WI38 (cell line): ENCODE measurements around the gene AFF3.

ENCODE experiments used
- H3K4me3 ChIP-seq: 2 replicates; pipeline ENCODE4 v1.5.1; 2011; ENCODE audit warnings: low read depth, mild to moderate bottlenecking, control low read depth, low read length
- CTCF ChIP-seq: IDR thresholded peaks from 2 replicates; pipeline ENCODE4 v1.5.1; 2012; ENCODE audit warnings: low read depth, mild to moderate bottlenecking, control low read depth, low read length

The AFF3 gene

GRCh38 chr2:100017633-100018032 lies 124.8 kb downstream of the AFF3 start:
- H3K4me3 ChIP-seq = no peak overlapping the region
- no peak for TF ChIP-seq CTCF

DNA sequence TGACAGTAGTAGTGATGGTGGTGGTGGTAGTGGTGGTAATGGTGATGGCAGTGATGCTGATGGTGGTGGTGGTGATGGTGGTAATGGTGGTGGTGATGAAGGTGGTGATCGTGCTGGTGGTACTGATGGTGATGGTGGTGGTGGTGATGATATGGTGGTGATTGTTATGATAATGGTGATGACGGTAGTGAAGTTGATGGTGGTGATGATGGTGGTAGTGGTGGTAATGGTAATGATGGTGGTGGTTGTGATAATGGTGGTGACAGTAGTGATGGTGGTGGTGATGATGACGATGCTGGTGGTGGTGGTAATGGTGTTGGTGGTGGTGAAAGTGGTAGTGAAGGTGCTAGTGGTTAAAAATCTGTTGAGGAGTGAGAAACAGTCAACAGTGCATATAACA lies 125.6 kb downstream of the AFF3 start:
- H3K4me3 ChIP-seq = no peak overlapping the region
- no peak for TF ChIP-seq CTCF

DNA sequence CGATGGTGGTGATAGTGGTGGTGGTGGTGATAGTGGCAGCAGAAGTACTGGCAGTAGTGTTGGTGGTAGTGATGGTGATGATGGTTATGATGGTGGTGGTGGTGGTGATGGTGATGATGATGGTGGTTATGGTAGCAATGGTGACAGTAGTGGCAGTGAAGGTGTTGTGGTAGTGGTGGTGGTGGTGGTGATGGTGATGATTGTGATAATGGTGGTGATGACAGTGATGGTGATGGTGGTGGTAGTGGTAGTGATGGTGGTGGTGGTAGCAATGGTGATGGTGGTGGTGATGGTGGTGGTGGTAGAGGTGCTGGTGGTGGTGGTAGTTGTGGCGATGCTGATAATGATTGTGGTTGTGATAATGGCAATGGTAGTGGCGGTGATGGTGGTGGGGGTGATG lies 126.5 kb downstream of the AFF3 start:
- TF ChIP-seq CTCF = no peak

DNA sequence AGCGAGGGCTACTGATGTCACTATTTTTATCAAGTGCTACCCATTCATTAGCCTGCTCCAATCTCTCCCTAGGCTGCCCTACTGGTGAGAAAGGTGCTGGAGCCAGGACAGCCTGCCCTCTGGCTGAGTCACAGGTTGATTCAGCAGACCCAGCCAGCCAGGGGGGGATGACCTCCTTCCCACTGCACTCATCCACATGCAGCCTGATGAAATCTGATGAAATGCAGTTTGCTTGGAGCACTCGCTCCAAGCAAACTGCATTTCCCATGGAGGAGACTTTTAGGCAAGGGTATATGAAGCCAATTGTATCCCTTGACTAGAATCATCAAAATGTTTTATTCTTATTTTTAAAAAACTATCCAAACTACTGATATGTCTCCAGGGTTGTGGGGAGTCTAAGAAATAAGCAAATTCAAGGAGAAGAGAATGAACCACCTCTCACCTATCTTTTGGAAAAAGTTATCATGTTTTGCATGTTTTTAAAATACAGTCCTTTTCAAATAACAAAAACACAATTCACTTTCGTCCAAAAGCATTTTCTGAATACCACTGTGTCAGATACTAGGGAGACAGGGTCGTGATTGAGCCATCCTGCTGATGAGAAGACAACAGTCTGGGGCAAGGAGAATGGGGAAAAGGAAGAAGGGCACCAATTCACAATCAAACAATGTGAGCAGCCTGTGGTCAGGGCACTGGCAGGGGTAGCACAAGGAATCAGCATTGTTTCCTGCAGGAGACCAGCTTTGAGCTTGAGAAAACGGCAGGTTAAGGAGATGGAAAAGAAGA lies 128.3 kb downstream of the AFF3 start:
- peak; percentile 25; the same call in 1 of the 2 replicates for TF ChIP-seq CTCF
- H3K4me3 ChIP-seq = no peak overlapping the region

More for the DNA sequence above, 126.5 kb downstream of the AFF3 start:
- no peak overlapping the region for H3K4me3 ChIP-seq

DNA sequence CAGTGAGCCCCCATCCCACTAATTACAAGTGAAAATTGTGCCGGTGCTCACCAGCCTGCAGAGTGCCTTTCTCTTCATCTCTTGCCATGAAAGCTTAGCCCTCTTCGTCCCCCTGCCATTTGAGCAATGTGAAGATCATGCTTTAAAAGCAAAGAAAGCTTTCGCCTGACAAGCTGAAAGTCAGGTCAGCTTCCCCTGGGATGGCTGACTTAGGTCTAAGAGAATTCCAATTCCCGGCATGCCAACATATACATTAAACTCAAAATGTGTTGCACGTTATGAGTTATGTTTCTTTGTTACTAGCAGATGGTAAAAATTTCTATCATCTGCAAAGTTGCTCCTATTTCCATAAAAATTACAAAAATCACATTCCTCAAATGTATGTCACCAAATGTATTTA lies 129.8 kb downstream of the AFF3 start:
- no peak for TF ChIP-seq CTCF
- no peak overlapping the region for H3K4me3 ChIP-seq

- no peak for TF ChIP-seq CTCF
Observed at GRCh38 chr2:100011272-100011731, 131.1 kb downstream of the AFF3 start.

GRCh38 chr2:100010606-100011005 lies 131.8 kb downstream of the AFF3 start:
- no peak for TF ChIP-seq CTCF
- H3K4me3 ChIP-seq = no peak overlapping the region

More at GRCh38 chr2:100011272-100011731, 131.1 kb downstream of the AFF3 start:
- no peak overlapping the region for H3K4me3 ChIP-seq
